ENCODE measurements around the gene COL6A6. TPM values are rescaled to one million over a fixed set of nuclear protein-coding genes. Genes with fewer than 3 reads are reported as not detected.

The COL6A6 gene
- polyA plus RNA-seq, 1 donor (not counting 4 experiments of a cell fraction or from before 2014, with no cell fraction given): not detected

GRCh38 chr3:130490241-130490640, 26.7 kb upstream of the COL6A6 start:
- TF ChIP-seq CTCF (optimal IDR thresholded peaks at IDR 0.05 in 1 of 3, IDR thresholded peaks at IDR 0.05 in 1 of 3, conservative IDR thresholded peaks at IDR 0.05 in 1 of 3; ENCODE audit: extremely low read depth in 1 of 3, insufficient read depth in 2 of 3, low read length in 3 of 3): no peak
- no peak for TF ChIP-seq EZH2 (IDR thresholded peaks at IDR 0.05; ENCODE audit: low read length)

GRCh38 chr3:130491431-130491830, 25.5 kb upstream of the COL6A6 start:
- H2AFZ ChIP-seq (ENCODE audit: control insufficient read depth, low read length): no peak overlapping the region
- no peaks in the 10 kb centered on the region for H4K20me1 ChIP-seq (ENCODE audit: control insufficient read depth, extremely low read depth, insufficient read depth, low read length)
- FAIRE-seq: no peak
- H3K4me3 ChIP-seq (ENCODE audit: control insufficient read depth in 2 of 3, extremely low read depth in 1 of 3, insufficient read depth in 2 of 3, low read depth in 1 of 3, low read length in 3 of 3): no peak overlapping the region
- no peak for TF ChIP-seq CTCF (optimal IDR thresholded peaks at IDR 0.05 in 1 of 3, IDR thresholded peaks at IDR 0.05 in 1 of 3, conservative IDR thresholded peaks at IDR 0.05 in 1 of 3; ENCODE audit: extremely low read depth in 1 of 3, insufficient read depth in 2 of 3, low read length in 3 of 3)
- no peak for TF ChIP-seq EZH2 (IDR thresholded peaks at IDR 0.05; ENCODE audit: low read length)
- no peak overlapping the region for H3K27ac ChIP-seq (ENCODE audit: control insufficient read depth, insufficient read depth, low read length)
- H3K36me3 ChIP-seq (ENCODE audit: control insufficient read depth in 2 of 2, extremely low read depth in 1 of 2, insufficient read depth in 2 of 2, low read length in 2 of 2): no peaks in the 10 kb centered on the region
- no peaks in the 10 kb centered on the region for H3K79me2 ChIP-seq (ENCODE audit: control insufficient read depth, insufficient read depth, low read length)
- dilution Hi-C loops (cut with MboI; ENCODE audit: extremely low pct_ligation_motif_present, low sequenced_read_pairs): no loop called here
- no peaks in the 10 kb centered on the region for H3K9me1 ChIP-seq (ENCODE audit: control insufficient read depth, extremely low read depth, insufficient read depth, low read length)
- H3K9ac ChIP-seq (ENCODE audit: control insufficient read depth, extremely low read depth, insufficient read depth, low read length): no peak overlapping the region
- no peaks in the 10 kb centered on the region for H3K9me3 ChIP-seq (ENCODE audit: control insufficient read depth, low read depth, low read length)
- H3K27me3 ChIP-seq (ENCODE audit: control insufficient read depth, extremely low read depth, insufficient read depth, low read length): no peaks in the 10 kb centered on the region
- H3K4me2 ChIP-seq (ENCODE audit: control insufficient read depth, extremely low read depth, insufficient read depth, low read depth, low read length): no peak overlapping the region
- H3K4me1 ChIP-seq (ENCODE audit: control insufficient read depth, extremely low read depth, insufficient read depth, low read length): no peaks in the 10 kb centered on the region
- DNase-seq (ENCODE audit: low read depth, low spot score): no peak

More at GRCh38 chr3:130490241-130490640, 26.7 kb upstream of the COL6A6 start:
- Histone ChIP-seq H3K9me3 (ENCODE audit: control insufficient read depth, low read depth, low read length) (no peaks in the 10 kb centered on the region), H3K9ac (ENCODE audit: control insufficient read depth, extremely low read depth, insufficient read depth, low read length) (no peak overlapping the region), H3K4me2 (ENCODE audit: control insufficient read depth, extremely low read depth, insufficient read depth, low read depth, low read length) (no peak overlapping the region), H3K4me1 (ENCODE audit: control insufficient read depth, extremely low read depth, insufficient read depth, low read length) (no peaks in the 10 kb centered on the region), H3K9me1 (ENCODE audit: control insufficient read depth, extremely low read depth, insufficient read depth, low read length) (no peaks in the 10 kb centered on the region), H4K20me1 (ENCODE audit: control insufficient read depth, extremely low read depth, insufficient read depth, low read length) (no peaks in the 10 kb centered on the region), H2AFZ (ENCODE audit: control insufficient read depth, low read length) (no peak overlapping the region), H3K27me3 (ENCODE audit: control insufficient read depth, extremely low read depth, insufficient read depth, low read length) (no peaks in the 10 kb centered on the region), H3K36me3 (ENCODE audit: control insufficient read depth in 2 of 2, extremely low read depth in 1 of 2, insufficient read depth in 2 of 2, low read length in 2 of 2) (no peaks in the 10 kb centered on the region), H3K79me2 (ENCODE audit: control insufficient read depth, insufficient read depth, low read length) (no peaks in the 10 kb centered on the region), H3K27ac (ENCODE audit: control insufficient read depth, insufficient read depth, low read length) (no peak overlapping the region), H3K4me3 (ENCODE audit: control insufficient read depth in 2 of 3, extremely low read depth in 1 of 3, insufficient read depth in 2 of 3, low read depth in 1 of 3, low read length in 3 of 3) (no peak overlapping the region)
- DNase-seq (ENCODE audit: low read depth, low spot score): no peak
- no peak for FAIRE-seq
- dilution Hi-C loops (cut with MboI; ENCODE audit: extremely low pct_ligation_motif_present, low sequenced_read_pairs): no loop called here
